ENCODE results near the gene CDIP1. TPM values are rescaled to one million over a fixed set of nuclear protein-coding genes. Genes with fewer than 3 reads are reported as not detected.

Gene CDIP1
- total and polyA plus RNA-seq, 4 donors = 11.3 to 25.2 (median 12.8) TPM

DNA sequence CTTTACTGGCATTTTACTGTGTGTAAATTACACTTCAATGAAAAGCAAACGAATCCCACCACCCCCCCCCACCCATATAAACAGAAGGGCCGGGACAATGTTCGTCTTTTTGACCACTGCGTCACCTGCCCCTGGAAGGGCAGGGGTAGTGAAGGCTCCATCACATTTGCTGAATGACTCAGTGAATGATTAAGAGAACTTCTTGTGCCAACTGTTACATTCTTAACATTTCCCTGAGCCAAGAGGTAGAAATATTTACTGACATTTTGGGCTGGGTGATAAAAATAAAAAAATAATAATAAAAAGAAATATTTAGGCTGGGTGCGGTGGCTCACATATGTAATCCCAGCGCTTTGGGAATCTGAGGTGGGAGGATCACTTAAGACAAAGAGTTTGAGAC, 41.7 kb upstream of the CDIP1 start:
- ATAC-seq (ENCODE audit: insufficient read depth, low FRiP score) (no peak), DNase-seq (peak in 1 of 3 donors; percentile 17)
- no peak overlapping the region for H3K4me3 ChIP-seq
- H3K27ac ChIP-seq (ENCODE audit: low read depth in 1 of 2, low read length in 1 of 2) = no peak overlapping the region
- no peaks in the 10 kb centered on the region for H3K27me3 ChIP-seq (ENCODE audit: control insufficient read depth in 3 of 3, insufficient read depth in 3 of 3, low read length in 2 of 3)
- peaks cover 0 to 1% (median 0%) of the 10 kb centered on the region in 5 donors for H3K4me1 ChIP-seq (ENCODE audit: control insufficient read depth in 5 of 5, insufficient read depth in 5 of 5, low read length in 5 of 5)
- no peaks in the 10 kb centered on the region for H3K9me3 ChIP-seq (ENCODE audit: control insufficient read depth in 4 of 4, insufficient read depth in 3 of 4, low read length in 3 of 4)
- no peaks in the 10 kb centered on the region for H3K36me3 ChIP-seq (ENCODE audit: control insufficient read depth in 4 of 4, insufficient read depth in 4 of 4, low read length in 4 of 4)
- 43 to 78% methylated on average over 6 of the region's 6 CpGs for WGBS, 2 donors
- no peak overlapping the region for H3K9ac ChIP-seq (ENCODE audit: insufficient read depth in 1 of 2, low read length in 2 of 2)
- TF ChIP-seq, protein P1, sequence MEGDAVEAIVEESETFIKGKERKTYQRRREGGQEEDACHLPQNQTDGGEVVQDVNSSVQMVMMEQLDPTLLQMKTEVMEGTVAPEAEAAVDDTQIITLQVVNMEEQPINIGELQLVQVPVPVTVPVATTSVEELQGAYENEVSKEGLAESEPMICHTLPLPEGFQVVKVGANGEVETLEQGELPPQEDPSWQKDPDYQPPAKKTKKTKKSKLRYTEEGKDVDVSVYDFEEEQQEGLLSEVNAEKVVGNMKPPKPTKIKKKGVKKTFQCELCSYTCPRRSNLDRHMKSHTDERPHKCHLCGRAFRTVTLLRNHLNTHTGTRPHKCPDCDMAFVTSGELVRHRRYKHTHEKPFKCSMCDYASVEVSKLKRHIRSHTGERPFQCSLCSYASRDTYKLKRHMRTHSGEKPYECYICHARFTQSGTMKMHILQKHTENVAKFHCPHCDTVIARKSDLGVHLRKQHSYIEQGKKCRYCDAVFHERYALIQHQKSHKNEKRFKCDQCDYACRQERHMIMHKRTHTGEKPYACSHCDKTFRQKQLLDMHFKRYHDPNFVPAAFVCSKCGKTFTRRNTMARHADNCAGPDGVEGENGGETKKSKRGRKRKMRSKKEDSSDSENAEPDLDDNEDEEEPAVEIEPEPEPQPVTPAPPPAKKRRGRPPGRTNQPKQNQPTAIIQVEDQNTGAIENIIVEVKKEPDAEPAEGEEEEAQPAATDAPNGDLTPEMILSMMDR (IDR thresholded peaks at IDR 0.05; ENCODE audit: control extremely low read depth, extremely low read depth) = no peak

DNA sequence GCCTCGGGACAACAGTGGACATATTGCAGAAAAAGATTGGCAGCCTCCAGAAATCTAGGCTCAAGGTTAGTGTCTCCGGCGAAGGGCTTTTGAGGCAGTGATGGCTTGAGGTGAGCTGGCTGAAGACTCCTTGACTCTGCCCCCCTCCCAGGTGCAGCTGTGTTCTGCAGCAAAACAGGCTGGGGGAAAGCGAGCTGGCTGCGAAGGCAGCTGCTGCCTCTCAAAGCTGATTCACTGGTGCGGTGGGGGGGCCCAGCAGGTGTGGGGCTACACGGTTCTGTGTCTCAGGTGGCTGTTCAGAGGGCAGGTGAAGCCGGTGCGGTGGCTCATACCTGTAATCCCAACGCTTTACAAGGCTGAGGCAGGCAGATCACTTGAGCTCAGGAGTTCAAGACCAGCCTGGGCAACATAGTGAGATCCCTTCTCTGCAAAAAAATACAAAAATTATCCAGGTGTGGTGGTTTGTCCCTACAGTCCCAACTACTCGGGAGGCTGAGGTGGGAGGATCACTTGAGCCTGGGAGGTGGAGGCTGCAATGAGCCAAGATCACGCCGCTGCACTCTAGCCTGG, 40.5 kb upstream of the CDIP1 start:
- H3K27ac ChIP-seq (ENCODE audit: low read depth in 1 of 2, low read length in 1 of 2) = peak overlapping the region in 1 of 2 donors; percentile 22
- DNase-seq (no peak), ATAC-seq (ENCODE audit: insufficient read depth, low FRiP score) (no peak)
- no peaks in the 10 kb centered on the region for H3K36me3 ChIP-seq (ENCODE audit: control insufficient read depth in 4 of 4, insufficient read depth in 4 of 4, low read length in 4 of 4)
- H3K4me3 ChIP-seq = no peak overlapping the region
- WGBS, 2 donors = 79 to 91% methylated on average over 13 of the region's 13 CpGs
- H3K27me3 ChIP-seq (ENCODE audit: control insufficient read depth in 3 of 3, insufficient read depth in 3 of 3, low read length in 2 of 3) = no peaks in the 10 kb centered on the region
- H3K9me3 ChIP-seq (ENCODE audit: control insufficient read depth in 4 of 4, insufficient read depth in 3 of 4, low read length in 3 of 4) = no peaks in the 10 kb centered on the region
- no peak overlapping the region for H3K9ac ChIP-seq (ENCODE audit: insufficient read depth in 1 of 2, low read length in 2 of 2)
- H3K4me1 ChIP-seq (ENCODE audit: control insufficient read depth in 5 of 5, insufficient read depth in 5 of 5, low read length in 5 of 5) = peaks cover 0 to 6% (median 0%) of the 10 kb centered on the region in 5 donors
- TF ChIP-seq, protein P1 (IDR thresholded peaks at IDR 0.05; ENCODE audit: control extremely low read depth, extremely low read depth) = no peak

DNA sequence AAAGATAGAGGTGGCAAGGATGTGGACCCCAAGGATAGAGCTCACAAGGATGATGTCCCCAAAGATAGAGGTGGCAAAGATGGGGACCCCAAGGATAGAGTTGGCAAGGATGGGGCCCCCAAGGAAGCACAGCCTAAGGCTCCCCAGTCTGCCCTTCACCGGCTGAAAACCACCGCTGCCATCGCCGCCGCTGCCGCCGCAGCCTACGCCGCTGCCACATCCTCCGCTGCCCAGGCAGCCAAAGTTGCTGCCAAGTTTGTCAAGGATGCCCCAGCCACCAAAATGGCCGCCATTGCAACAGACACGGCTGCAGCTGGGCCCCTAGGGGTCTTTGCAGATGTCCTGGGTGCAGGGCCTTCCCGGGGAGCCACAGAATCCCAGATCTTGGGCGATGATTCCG, 37.4 kb upstream of the CDIP1 start:
- ATAC-seq (ENCODE audit: insufficient read depth, low FRiP score) (no peak), DNase-seq (no peak)
- H3K4me3 ChIP-seq = no peak overlapping the region
- H3K9me3 ChIP-seq (ENCODE audit: control insufficient read depth in 4 of 4, insufficient read depth in 3 of 4, low read length in 3 of 4) = no peaks in the 10 kb centered on the region
- WGBS, 2 donors = 95 to 97% methylated on average over 15 of the region's 15 CpGs
- H3K27ac ChIP-seq (ENCODE audit: low read depth in 1 of 2, low read length in 1 of 2) = no peak overlapping the region
- no peaks in the 10 kb centered on the region for H3K36me3 ChIP-seq (ENCODE audit: control insufficient read depth in 4 of 4, insufficient read depth in 4 of 4, low read length in 4 of 4)
- H3K27me3 ChIP-seq (ENCODE audit: control insufficient read depth in 3 of 3, insufficient read depth in 3 of 3, low read length in 2 of 3) = no peaks in the 10 kb centered on the region
- H3K4me1 ChIP-seq (ENCODE audit: control insufficient read depth in 5 of 5, insufficient read depth in 5 of 5, low read length in 5 of 5) = peaks cover 0 to 14% (median 3%) of the 10 kb centered on the region in 5 donors
- H3K9ac ChIP-seq (ENCODE audit: insufficient read depth in 1 of 2, low read length in 2 of 2) = no peak overlapping the region
- TF ChIP-seq, protein P1 (IDR thresholded peaks at IDR 0.05; ENCODE audit: control extremely low read depth, extremely low read depth) = no peak
